ENCODE data around the gene RNGTT.
"Not testable (repeated sequence)": the region's sequence is repeated elsewhere in the genome, so short reads cannot be mapped to it uniquely, and the experiment has no call there.

RNGTT gene

GRCh38 chr6:88969255-88969654 lies 5.8 kb upstream of the RNGTT start:
- not testable (repeated sequence) for FAIRE-seq

- no peak for FAIRE-seq
Measured at GRCh38 chr6:88967891-88968290, 4.5 kb upstream of the RNGTT start.

GRCh38 chr6:88965691-88966090 lies 2.3 kb upstream of the RNGTT start:
- no peak for FAIRE-seq

- no peak for FAIRE-seq
Measured at GRCh38 chr6:88964509-88964908, 1.1 kb upstream of the RNGTT start.

GRCh38 chr6:88958842-88959241 lies 4.6 kb downstream of the RNGTT start:
- FAIRE-seq, result no peak

GRCh38 chr6:88953550-88954386 lies 9.7 kb downstream of the RNGTT start:
- FAIRE-seq, result no peak

GRCh38 chr6:88952065-88952704 lies 11.2 kb downstream of the RNGTT start:
- no peak for FAIRE-seq

GRCh38 chr6:88945415-88946008 lies 17.9 kb downstream of the RNGTT start:
- no peak for FAIRE-seq

- no peak for FAIRE-seq
Measured at GRCh38 chr6:88933521-88933920, 29.9 kb downstream of the RNGTT start.

- not testable (repeated sequence) for FAIRE-seq
Measured at GRCh38 chr6:88932019-88932418, 31.4 kb downstream of the RNGTT start.

GRCh38 chr6:88922775-88923548 lies 40.5 kb downstream of the RNGTT start:
- no peak for FAIRE-seq

- peak; percentile 54 for FAIRE-seq
Measured at GRCh38 chr6:88921734-88922133, 41.7 kb downstream of the RNGTT start.

GRCh38 chr6:88920774-88921733 lies 42.4 kb downstream of the RNGTT start:
- FAIRE-seq, result no peak

GRCh38 chr6:88920088-88920487 lies 43.3 kb downstream of the RNGTT start:
- FAIRE-seq, result peak; percentile 30

GRCh38 chr6:88919032-88919431 lies 44.4 kb downstream of the RNGTT start:
- peak; percentile 91 for FAIRE-seq

- FAIRE-seq, result no peak
Measured at GRCh38 chr6:88916615-88917208, 46.7 kb downstream of the RNGTT start.

- FAIRE-seq, result no peak
Measured at GRCh38 chr6:88914895-88915598, 48.4 kb downstream of the RNGTT start.

- FAIRE-seq, result no peak
Measured at GRCh38 chr6:88914180-88914579, 49.2 kb downstream of the RNGTT start.

GRCh38 chr6:88913471-88913870 lies 49.9 kb downstream of the RNGTT start:
- FAIRE-seq, result no peak

GRCh38 chr6:88910922-88911778 lies 52.3 kb downstream of the RNGTT start:
- FAIRE-seq, result no peak

All from G401.6 (cell line).